AG04450 (cell line): ENCODE measurements around the gene CYP20A1. TPM values are rescaled to one million over a fixed set of nuclear protein-coding genes. Genes with fewer than 3 reads are reported as not detected.

ENCODE experiments used
- CTCF ChIA-PET: fragments of 300-600, 350-600 bp; formaldehyde crosslinking; extraction: SDS; loops from one replicate; lab custom pipeline; 2022; ENCODE audit warnings: antibody characterized with exemption, inconsistent platforms; lab: Charles Lee
- POLR2A ChIA-PET: fragments of 350-600 bp; formaldehyde crosslinking; extraction: SDS; loops from one replicate; lab custom pipeline; 2021; ENCODE audit warnings: antibody characterized with exemption, inconsistent platforms; lab: Yijun Ruan, JAX
- DNase-seq: peaks from one replicate; pipeline ENCODE4 v3.0.0-alpha.2; 2011; ENCODE audit warnings: low read depth, low spot score
- H3K27ac ChIP-seq: one replicate; pipeline ENCODE4 v1.5.1; 2012; ENCODE audit warnings: low read depth, low read length, control low read depth
- H3K27me3 ChIP-seq: one replicate; pipeline ENCODE4 v1.6.0; 2012; ENCODE audit warnings: low read length; ENCODE audit not compliant: control insufficient read depth, insufficient read depth
- H3K4me3 ChIP-seq: 2 replicates; pipeline ENCODE4 v1.5.1; 2011; ENCODE audit warnings: mild to moderate bottlenecking, low read depth, low read length, control low read depth
- H3K9me3 ChIP-seq: 2 replicates; pipeline ENCODE4 v1.5.1; 2012; ENCODE audit warnings: low read length; ENCODE audit not compliant: control insufficient read depth, insufficient read depth
- polyA plus RNA-seq: library from polyadenylated mRNA; depleted of rRNA; stranded (reverse); fragments of >200 nt; gene quantifications from 2 replicates; pipeline ENCODE4 v1.2.3, GENCODE V29; 2011
- TF ChIP-seq, protein P1 (sequence below): IDR thresholded peaks from 2 replicates; pipeline ENCODE4 v1.5.1; 2011; ENCODE audit warnings: low read depth, low read length, control low read depth, inconsistent platforms

CYP20A1 gene
- polyA plus RNA-seq, 1 experiment = 17.8 TPM

DNA sequence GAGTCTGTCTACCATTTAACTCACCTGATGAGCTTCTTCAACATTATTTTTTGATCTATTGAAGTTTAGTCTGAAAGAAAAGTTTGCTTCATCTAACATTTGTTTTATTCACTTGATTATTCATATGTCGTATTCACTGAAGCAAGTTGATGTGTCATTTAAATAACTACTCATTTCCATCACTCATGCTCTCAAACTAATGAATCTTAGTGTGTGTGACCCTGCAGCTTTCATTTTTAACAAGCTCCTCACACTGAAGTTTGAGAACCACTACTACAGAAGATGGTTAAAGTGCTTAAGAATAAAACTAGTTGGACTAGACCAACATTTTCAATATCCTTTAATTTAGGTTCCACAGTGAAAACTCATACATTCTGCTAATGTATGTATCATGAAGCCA, 87.5 kb downstream of the CYP20A1 start:
- Histone ChIP-seq H3K27me3 (no peaks in the 10 kb centered on the region), H3K9me3 (no peaks in the 10 kb centered on the region), H3K27ac (no peak overlapping the region), H3K4me3 (no peak overlapping the region)
- ChIA-PET POLR2A (no interaction called here), CTCF (no interaction called here)
- DNase-seq = no peak
- TF ChIP-seq, protein P1, sequence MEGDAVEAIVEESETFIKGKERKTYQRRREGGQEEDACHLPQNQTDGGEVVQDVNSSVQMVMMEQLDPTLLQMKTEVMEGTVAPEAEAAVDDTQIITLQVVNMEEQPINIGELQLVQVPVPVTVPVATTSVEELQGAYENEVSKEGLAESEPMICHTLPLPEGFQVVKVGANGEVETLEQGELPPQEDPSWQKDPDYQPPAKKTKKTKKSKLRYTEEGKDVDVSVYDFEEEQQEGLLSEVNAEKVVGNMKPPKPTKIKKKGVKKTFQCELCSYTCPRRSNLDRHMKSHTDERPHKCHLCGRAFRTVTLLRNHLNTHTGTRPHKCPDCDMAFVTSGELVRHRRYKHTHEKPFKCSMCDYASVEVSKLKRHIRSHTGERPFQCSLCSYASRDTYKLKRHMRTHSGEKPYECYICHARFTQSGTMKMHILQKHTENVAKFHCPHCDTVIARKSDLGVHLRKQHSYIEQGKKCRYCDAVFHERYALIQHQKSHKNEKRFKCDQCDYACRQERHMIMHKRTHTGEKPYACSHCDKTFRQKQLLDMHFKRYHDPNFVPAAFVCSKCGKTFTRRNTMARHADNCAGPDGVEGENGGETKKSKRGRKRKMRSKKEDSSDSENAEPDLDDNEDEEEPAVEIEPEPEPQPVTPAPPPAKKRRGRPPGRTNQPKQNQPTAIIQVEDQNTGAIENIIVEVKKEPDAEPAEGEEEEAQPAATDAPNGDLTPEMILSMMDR = no peak

DNA sequence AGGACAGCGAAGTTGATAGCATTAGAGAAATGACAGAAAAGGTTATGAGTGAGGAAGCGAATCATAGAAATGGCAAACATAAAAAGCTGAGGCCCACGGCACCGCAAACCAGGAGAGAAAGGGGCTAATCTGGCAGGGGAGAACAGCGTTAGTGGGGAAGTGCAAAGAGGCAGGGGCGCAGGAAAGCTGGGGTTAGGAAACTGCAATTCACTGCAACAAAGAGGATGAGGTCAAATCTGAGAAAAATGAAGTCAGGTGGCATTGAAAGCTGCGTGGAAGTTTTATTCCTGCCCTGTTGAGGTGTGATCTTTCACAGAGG, 88.7 kb downstream of the CYP20A1 start:
- CTCF ChIA-PET = interaction anchor here (1.4 kb wide), 1 partner anchor 126 kb away, joined by 5 read pairs; no protein-coding TSS in a partner anchor
- peak overlapping the region; percentile 64 for H3K4me3 ChIP-seq
- no peaks in the 10 kb centered on the region for H3K27me3 ChIP-seq
- TF ChIP-seq, protein P1 = no peak
- no peaks in the 10 kb centered on the region for H3K9me3 ChIP-seq
- no peak for DNase-seq
- POLR2A ChIA-PET = no interaction called here
- peak overlapping the region; percentile 82 for H3K27ac ChIP-seq

DNA sequence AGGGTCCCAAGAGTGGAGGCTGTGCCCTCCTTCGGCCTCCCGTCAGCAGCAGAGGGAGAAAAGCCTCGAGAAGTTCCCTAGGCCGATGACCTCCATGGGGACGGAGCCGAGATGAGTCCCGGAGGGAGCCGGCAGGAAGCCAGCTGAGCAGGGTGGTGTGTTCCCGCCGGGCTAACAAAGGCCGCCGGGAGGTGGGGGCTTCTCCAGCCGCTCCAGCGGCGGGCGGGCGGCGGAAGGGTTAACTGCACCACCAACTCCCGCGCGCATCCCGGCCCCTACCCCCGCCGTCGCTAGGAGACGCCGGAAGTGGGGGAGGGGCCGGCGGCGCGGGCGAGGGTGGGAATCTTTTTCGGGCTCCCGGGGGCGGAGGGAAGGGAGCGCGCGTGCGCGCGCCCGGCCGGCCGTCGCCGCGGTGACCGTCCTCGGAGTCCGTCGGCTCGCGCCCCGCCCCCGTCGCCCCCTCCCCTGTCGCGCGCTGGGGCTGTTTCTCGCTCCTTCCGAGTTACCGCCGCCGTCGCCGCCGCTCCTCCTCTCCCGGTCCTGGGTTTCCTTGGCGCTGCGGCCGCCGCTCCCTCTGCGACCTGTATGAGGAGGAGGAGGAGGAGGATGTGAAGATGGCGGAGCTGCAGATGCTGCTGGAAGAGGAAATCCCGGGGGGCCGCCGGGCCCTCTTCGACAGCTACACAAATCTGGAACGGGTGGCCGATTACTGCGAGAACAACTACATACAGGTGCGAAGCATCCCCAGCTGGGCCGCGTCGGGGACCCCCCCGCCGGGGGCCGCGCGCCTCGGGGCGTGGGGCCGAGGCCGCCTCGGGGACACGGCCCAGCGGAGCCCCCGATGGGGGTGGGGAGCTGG, 89.3 kb downstream of the CYP20A1 start, which contains the start of gene ABI2:
Gene ABI2 (plus strand): TSS at position 494 of the 859 bp plus-strand sequence. CDS start 121 bp downstream, at position 615.
- TF ChIP-seq, protein P1 = 0 out of 2 replicates have a peak, but pooled peaks have one; percentile 5
- POLR2A ChIA-PET = interaction anchor here (0.5 to 1.0 kb wide), 3 partner anchors 84 to 321 kb away, joined by 3 to 11 read pairs (median 6); no protein-coding TSS in a partner anchor
- peak within 1 kb of the TSS; percentile 64 for H3K4me3 ChIP-seq
- H3K9me3 ChIP-seq = no peaks in the 10 kb centered on the region
- no peaks in the 10 kb centered on the region for H3K27me3 ChIP-seq
- no peak for DNase-seq
- CTCF ChIA-PET = interaction anchor here (1.4 kb wide), 1 partner anchor 126 kb away, joined by 5 read pairs; no protein-coding TSS in a partner anchor
- peak within 1 kb of the TSS; percentile 82 for H3K27ac ChIP-seq

DNA sequence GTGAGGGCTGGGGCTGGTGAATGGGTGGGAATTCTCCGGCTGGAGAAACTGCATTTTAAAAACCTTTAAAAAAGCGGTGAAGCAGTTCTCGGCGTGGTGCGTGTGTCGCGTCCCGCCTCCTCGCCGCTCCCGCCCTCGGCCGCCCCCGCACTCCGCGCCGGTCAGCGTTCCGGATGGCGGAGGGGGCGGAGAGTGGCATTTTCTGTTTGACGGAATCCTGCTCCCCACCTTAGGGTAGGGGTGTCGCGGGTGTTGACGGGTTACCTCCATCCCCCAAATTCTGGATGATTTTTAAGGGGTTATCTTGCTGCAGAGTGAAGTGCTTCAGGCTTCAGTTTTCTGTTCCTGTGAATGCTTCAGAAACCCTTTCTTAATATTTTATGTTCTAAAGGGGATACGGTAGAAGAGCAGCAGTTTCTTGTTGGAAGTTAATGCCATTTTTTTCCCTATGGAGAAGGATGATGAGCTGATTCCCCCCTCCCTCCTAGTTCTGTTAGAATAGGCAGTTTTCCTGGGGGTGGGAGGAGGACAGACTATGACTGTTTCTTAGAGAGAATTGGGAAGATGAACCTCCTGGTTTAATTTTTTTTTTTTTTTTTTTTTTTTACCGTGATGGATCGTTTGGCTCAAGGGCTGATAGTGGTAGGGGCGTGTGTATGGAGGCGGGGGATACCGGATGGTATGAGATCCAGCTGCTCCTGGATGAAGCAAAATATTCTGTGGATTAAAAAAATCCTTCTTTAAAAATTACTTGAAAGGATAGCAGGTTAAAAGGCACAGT, 90.1 kb downstream of the CYP20A1 start:
- TF ChIP-seq, protein P1 = no peak
- POLR2A ChIA-PET = interaction anchor here (0.5 to 1.0 kb wide), 5 partner anchors 72 to 320 kb away, joined by 3 to 11 read pairs (median 6); no protein-coding TSS in a partner anchor
- DNase-seq = no peak
- no peaks in the 10 kb centered on the region for H3K9me3 ChIP-seq
- H3K27ac ChIP-seq = no peak overlapping the region
- CTCF ChIA-PET = no interaction called here
- no peaks in the 10 kb centered on the region for H3K27me3 ChIP-seq
- peak overlapping the region; percentile 64 for H3K4me3 ChIP-seq
